ENCODE results near the gene PARP14. TPM values are rescaled to one million over a fixed set of nuclear protein-coding genes. Genes with fewer than 3 reads are reported as not detected.
"Not testable (repeated sequence)": the region's sequence is repeated elsewhere in the genome, so short reads cannot be mapped to it uniquely, and the experiment has no call there.

PARP14 gene
- total and polyA plus RNA-seq, 2 donors (not counting 3 experiments of a cell fraction or from before 2014, with no cell fraction given), result 19.7 to 41.5 TPM

DNA sequence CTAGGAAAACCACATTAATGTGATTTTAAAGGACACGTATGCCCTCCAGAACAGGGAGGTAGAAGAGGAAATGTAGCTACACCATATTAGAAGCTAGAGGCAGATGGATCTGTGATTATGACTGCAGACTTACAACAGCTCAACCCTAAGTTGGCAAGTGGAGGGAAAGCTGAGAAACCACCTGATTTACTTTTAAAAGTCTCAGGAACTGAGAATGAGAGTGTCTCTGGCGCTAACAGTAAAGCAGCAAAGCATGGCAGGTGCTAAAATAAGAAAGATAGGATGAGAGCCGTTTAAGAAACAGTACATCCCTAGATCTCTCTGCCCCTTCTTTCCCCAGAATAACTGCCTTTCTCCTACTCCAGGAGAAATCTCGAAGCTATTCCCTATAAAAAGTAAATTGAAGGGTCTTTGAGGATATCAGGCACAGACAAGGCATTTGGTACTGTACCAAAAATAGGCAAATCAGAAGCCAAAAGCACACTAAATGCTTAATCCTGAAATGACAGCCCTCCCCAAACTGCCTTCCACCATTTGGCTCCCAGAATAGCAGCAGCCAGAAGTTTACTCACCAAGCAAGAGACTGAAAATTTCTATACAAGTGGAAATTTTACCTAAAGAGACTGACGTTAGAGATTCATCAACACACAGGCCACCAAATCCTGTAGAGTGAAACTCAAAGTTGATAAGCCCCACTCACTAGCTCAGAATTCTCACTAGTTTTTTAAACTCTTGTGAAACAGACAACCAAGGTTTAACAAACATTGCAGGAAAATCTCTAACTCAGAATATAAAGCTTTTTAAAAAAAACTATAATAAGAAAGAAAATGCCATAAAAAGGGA, 34.3 kb upstream of the PARP14 start:
- Histone ChIP-seq H3K4me1 (ENCODE audit: control insufficient read depth, extremely low read depth, insufficient read depth, low read length) (no peaks in the 10 kb centered on the region), H3K4me3 (replicated peaks in 1 of 3; ENCODE audit: insufficient read depth in 1 of 3, low read depth in 1 of 3, low read length in 3 of 3) (no peak overlapping the region), H3K4me2 (ENCODE audit: insufficient read depth, low read length) (no peak overlapping the region), H3K79me2 (ENCODE audit: control insufficient read depth, insufficient read depth, low read length) (no peaks in the 10 kb centered on the region), H3K27ac (ENCODE audit: insufficient read depth, low read depth, low read length) (no peak overlapping the region), H3K9ac (replicated peaks; ENCODE audit: extremely low read depth, insufficient read depth, low read length) (no peak overlapping the region), H3K9me3 (replicated peaks; ENCODE audit: control insufficient read depth, insufficient read depth, low read length) (no peaks in the 10 kb centered on the region), H2AFZ (ENCODE audit: low read depth, low read length) (no peak overlapping the region), H4K20me1 (replicated peaks; ENCODE audit: control insufficient read depth, extremely low read depth, insufficient read depth, low read length) (no peaks in the 10 kb centered on the region), H3K9me1 (replicated peaks; ENCODE audit: control insufficient read depth, extremely low read depth, insufficient read depth, low read length) (no peaks in the 10 kb centered on the region), H3K36me3 (ENCODE audit: control insufficient read depth in 2 of 2, extremely low read depth in 1 of 2, insufficient read depth in 2 of 2, low read length in 2 of 2) (no peaks in the 10 kb centered on the region), H3K27me3 (ENCODE audit: control insufficient read depth in 2 of 2, insufficient read depth in 2 of 2, low read length in 2 of 2) (peaks cover 0 to 10% of the 10 kb centered on the region in 2 experiments)
- FAIRE-seq (no peak), DNase-seq (ENCODE audit: low read depth, low spot score) (no peak)
- POLR2A ChIA-PET, result no interaction called here
- CTCF ChIA-PET, result interaction anchor here (0.7 to 1.5 kb wide), 2 partner anchors 17 to 34 kb away, joined by 3 read pairs; no protein-coding TSS in a partner anchor
- BruUV-seq (replicated peaks), result no TSS peak
- intact Hi-C loops (cut with micrococcal nuclease) (no loop called here), dilution Hi-C loops (cut with MboI; ENCODE audit: extremely low pct_ligation_motif_present, low sequenced_read_pairs) (no loop called here)
- TF ChIP-seq JUN (IDR thresholded peaks at IDR 0.05; ENCODE audit: borderline replicate concordance, insufficient read depth, insufficient read length, low read depth), result no peak
- no peak for TF ChIP-seq GATA2 (IDR thresholded peaks at IDR 0.05; ENCODE audit: insufficient read depth, insufficient read length, low read depth, low read length)
- TF ChIP-seq, protein P1, sequence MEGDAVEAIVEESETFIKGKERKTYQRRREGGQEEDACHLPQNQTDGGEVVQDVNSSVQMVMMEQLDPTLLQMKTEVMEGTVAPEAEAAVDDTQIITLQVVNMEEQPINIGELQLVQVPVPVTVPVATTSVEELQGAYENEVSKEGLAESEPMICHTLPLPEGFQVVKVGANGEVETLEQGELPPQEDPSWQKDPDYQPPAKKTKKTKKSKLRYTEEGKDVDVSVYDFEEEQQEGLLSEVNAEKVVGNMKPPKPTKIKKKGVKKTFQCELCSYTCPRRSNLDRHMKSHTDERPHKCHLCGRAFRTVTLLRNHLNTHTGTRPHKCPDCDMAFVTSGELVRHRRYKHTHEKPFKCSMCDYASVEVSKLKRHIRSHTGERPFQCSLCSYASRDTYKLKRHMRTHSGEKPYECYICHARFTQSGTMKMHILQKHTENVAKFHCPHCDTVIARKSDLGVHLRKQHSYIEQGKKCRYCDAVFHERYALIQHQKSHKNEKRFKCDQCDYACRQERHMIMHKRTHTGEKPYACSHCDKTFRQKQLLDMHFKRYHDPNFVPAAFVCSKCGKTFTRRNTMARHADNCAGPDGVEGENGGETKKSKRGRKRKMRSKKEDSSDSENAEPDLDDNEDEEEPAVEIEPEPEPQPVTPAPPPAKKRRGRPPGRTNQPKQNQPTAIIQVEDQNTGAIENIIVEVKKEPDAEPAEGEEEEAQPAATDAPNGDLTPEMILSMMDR (IDR thresholded peaks at IDR 0.05; ENCODE audit: extremely low read depth in 1 of 2, insufficient read depth in 1 of 2, low read depth in 1 of 2, low read length in 2 of 2), result no peak
- TF ChIP-seq, protein P2, sequence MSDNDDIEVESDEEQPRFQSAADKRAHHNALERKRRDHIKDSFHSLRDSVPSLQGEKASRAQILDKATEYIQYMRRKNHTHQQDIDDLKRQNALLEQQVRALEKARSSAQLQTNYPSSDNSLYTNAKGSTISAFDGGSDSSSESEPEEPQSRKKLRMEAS (IDR thresholded peaks at IDR 0.05; ENCODE audit: insufficient read depth, insufficient read length), result no peak
- no peak for TF ChIP-seq EZH2 (IDR thresholded peaks at IDR 0.05; ENCODE audit: borderline replicate concordance, low read depth, low read length, severe bottlenecking)
- no peak for TF ChIP-seq FOS (IDR thresholded peaks at IDR 0.05; ENCODE audit: borderline replicate concordance, insufficient read depth, low read length)
- TF ChIP-seq POLR2AphosphoS5 (IDR thresholded peaks at IDR 0.05; ENCODE audit: insufficient read depth, low read depth, low read length), result no peak
- TF ChIP-seq POLR2A (IDR thresholded peaks at IDR 0.05; ENCODE audit: low read depth, low read length), result no peak
- no peak for TF ChIP-seq MYC (IDR thresholded peaks at IDR 0.05; ENCODE audit: low read depth, low read length)

DNA sequence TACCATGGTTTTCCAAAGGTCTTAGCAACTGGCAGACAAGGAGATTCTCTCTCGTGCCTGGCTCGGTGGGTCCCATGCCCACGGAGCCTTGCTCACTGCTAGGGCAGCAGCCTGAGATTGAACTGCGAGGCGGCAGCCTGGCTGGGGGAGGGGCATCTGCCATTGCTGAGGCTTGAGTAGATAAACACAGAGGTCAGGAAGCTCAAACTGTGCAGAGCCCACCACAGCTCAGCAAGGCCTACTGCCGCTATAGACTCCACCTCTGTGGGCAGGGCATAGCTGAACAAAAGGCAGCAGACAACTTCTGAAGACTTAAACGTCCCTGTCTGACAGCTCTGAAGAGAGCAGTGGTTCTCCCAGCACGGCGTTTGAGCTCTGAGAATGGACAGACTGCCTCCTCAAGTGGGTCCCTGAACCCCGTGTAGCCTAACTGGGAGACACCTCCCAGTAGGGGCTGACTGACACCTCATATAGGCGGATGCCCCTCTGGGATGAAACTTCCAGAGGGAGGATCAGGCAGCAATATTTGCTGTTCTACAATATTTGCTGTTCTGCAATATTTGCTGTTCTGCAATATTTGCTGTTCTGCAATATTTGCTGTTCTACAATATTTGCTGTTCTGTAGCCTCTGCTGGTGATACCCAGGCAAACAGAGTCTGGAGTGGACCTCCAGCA, 29.3 kb upstream of the PARP14 start:
- dilution Hi-C loops (cut with MboI; ENCODE audit: extremely low pct_ligation_motif_present, low sequenced_read_pairs), result not testable (repeated sequence)

More for the DNA sequence above, 29.3 kb upstream of the PARP14 start:
- H3K4me1 ChIP-seq (ENCODE audit: control insufficient read depth, extremely low read depth, insufficient read depth, low read length); H3K4me3 ChIP-seq (replicated peaks in 1 of 3; ENCODE audit: insufficient read depth in 1 of 3, low read depth in 1 of 3, low read length in 3 of 3); DNase-seq (ENCODE audit: low read depth, low spot score); H3K27ac ChIP-seq (ENCODE audit: insufficient read depth, low read depth, low read length); H3K9me3 ChIP-seq (replicated peaks; ENCODE audit: control insufficient read depth, insufficient read depth, low read length); BruUV-seq (replicated peaks); H3K79me2 ChIP-seq (ENCODE audit: control insufficient read depth, insufficient read depth, low read length); H4K20me1 ChIP-seq (replicated peaks; ENCODE audit: control insufficient read depth, extremely low read depth, insufficient read depth, low read length); H3K27me3 ChIP-seq (ENCODE audit: control insufficient read depth in 2 of 2, insufficient read depth in 2 of 2, low read length in 2 of 2); FAIRE-seq; H3K36me3 ChIP-seq (ENCODE audit: control insufficient read depth in 2 of 2, extremely low read depth in 1 of 2, insufficient read depth in 2 of 2, low read length in 2 of 2); H3K9ac ChIP-seq (replicated peaks; ENCODE audit: extremely low read depth, insufficient read depth, low read length); POLR2A ChIA-PET; intact Hi-C loops (cut with micrococcal nuclease); H3K9me1 ChIP-seq (replicated peaks; ENCODE audit: control insufficient read depth, extremely low read depth, insufficient read depth, low read length); H3K4me2 ChIP-seq (ENCODE audit: insufficient read depth, low read length); H2AFZ ChIP-seq (ENCODE audit: low read depth, low read length): not testable (repeated sequence)
- CTCF ChIA-PET, result interaction anchor here (0.6 kb wide), 1 partner anchor 81 kb away, joined by 4 read pairs; no protein-coding TSS in a partner anchor

Data from endothelial cell of umbilical vein (primary cell).